Kidney (tissue), 14 donors: ENCODE data around the gene HNF1B. TPM values are rescaled to one million over a fixed set of nuclear protein-coding genes. Genes with fewer than 3 reads are reported as not detected.

Experiments
- DNase-seq, 5 donors: peaks; one replicate each; pipeline ENCODE4 v3.0.0-alpha.2; 2013 to 2020
- FAIRE-seq: peaks from 2 replicates; lab custom pipeline; 2012; peaks lifted over from hg19 to GRCh38; lab: Jason Lieb, UNC
- H3K27ac ChIP-seq, 2 donors: one replicate each; pipeline ENCODE4 v1.7.0; 2013; ENCODE audit warnings: low read depth in 2 of 2, low read length in 2 of 2, inconsistent platforms in 1 of 2
- H3K27me3 ChIP-seq: one replicate; pipeline ENCODE4 v1.7.1; 2013; ENCODE audit warnings: low read length, inconsistent platforms; ENCODE audit not compliant: control insufficient read depth, insufficient read depth
- H3K36me3 ChIP-seq, 3 donors: one replicate each; pipeline versions ENCODE4 v1.7.0 to v1.7.1; 2013; ENCODE audit warnings: low read length in 3 of 3, control low read depth in 1 of 3, inconsistent platforms in 1 of 3; ENCODE audit not compliant: insufficient read depth in 3 of 3, control insufficient read depth in 2 of 3
- H3K4me1 ChIP-seq, 3 donors: one replicate each; pipeline versions ENCODE4 v1.7.0 to v1.7.1; 2013; ENCODE audit warnings: low read length in 3 of 3, inconsistent platforms in 1 of 3, low read depth in 1 of 3; ENCODE audit not compliant: control insufficient read depth in 2 of 3, insufficient read depth in 2 of 3
- H3K4me3 ChIP-seq, 3 donors: one replicate each; pipeline versions ENCODE4 v1.7.0 to v1.8.1; 2013; ENCODE audit warnings: low read length in 3 of 3, control low read depth in 1 of 3, inconsistent platforms in 1 of 3
- H3K9ac ChIP-seq, 3 donors: one replicate each; pipeline versions ENCODE4 v1.7.0 to v1.7.1; 2013; ENCODE audit warnings: low read length in 3 of 3, control low read depth in 1 of 3, inconsistent platforms in 1 of 3
- H3K9me3 ChIP-seq, 3 donors: one replicate each; pipeline versions ENCODE4 v1.7.0 to v1.7.1; 2013; ENCODE audit warnings: low read length in 3 of 3, control low read depth in 1 of 3, inconsistent platforms in 1 of 3; ENCODE audit not compliant: control insufficient read depth in 2 of 3, insufficient read depth in 1 of 3
- intact Hi-C: fragments of 100-400 bp; cut with DNase I; formaldehyde crosslinking; loops from one replicate; pipeline ENCODE4 v1.11.1; 2022
- polyA plus RNA-seq: library from polyadenylated mRNA; stranded (reverse); fragments of 350-450 nt; fragmentation: Illumina TruSeq; extraction: RNeasy Lipid Tissue Mini Kit (QIAGEN cat#74804); gene quantifications from one replicate; pipeline ENCODE4 v1.2.3, GENCODE V29; 2014; ENCODE audit warnings: low read depth, low replicate concordance; ENCODE audit not compliant: insufficient read depth
- total RNA-seq: library from RNA; stranded (reverse); fragmentation: NEBNext Ultra II Directional; extraction: Animal tissue kit (Norgen Biotek cat#: 25700); gene quantifications from one replicate; pipeline ENCODE4 v1.2.1, GENCODE V29; 2021
- TF ChIP-seq, protein P1 (sequence below): IDR thresholded peaks from 3 replicates; pipeline ENCODE4 v1.5.1; 2012; ENCODE audit warnings: mild to moderate bottlenecking, moderate library complexity, borderline replicate concordance; ENCODE audit not compliant: insufficient read depth; ENCODE audit errors: extremely low read depth
- donor health status: control.
- donor health status: control.
- donor health status: control.
- donor health status: control.
- donor health status: control.
- donor health status: DM: yes; HTN: yes; CAD: no.
- donor health status: Normal renal cell carcinoma (clear cell type).

The HNF1B gene
- total and polyA plus RNA-seq, 2 donors from 2014 or later = 84.1 to 185 TPM

GRCh38 chr17:37671028-37671823 is 73.6 kb downstream of the HNF1B start:
- H3K27me3 ChIP-seq = no peaks in the 10 kb centered on the region
- no peak overlapping the region for H3K4me3 ChIP-seq
- FAIRE-seq (no peak), DNase-seq (no peak)
- intact Hi-C loops = no loop called here
- TF ChIP-seq, protein P1, sequence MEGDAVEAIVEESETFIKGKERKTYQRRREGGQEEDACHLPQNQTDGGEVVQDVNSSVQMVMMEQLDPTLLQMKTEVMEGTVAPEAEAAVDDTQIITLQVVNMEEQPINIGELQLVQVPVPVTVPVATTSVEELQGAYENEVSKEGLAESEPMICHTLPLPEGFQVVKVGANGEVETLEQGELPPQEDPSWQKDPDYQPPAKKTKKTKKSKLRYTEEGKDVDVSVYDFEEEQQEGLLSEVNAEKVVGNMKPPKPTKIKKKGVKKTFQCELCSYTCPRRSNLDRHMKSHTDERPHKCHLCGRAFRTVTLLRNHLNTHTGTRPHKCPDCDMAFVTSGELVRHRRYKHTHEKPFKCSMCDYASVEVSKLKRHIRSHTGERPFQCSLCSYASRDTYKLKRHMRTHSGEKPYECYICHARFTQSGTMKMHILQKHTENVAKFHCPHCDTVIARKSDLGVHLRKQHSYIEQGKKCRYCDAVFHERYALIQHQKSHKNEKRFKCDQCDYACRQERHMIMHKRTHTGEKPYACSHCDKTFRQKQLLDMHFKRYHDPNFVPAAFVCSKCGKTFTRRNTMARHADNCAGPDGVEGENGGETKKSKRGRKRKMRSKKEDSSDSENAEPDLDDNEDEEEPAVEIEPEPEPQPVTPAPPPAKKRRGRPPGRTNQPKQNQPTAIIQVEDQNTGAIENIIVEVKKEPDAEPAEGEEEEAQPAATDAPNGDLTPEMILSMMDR = no peak
- H3K4me1 ChIP-seq = no peaks in the 10 kb centered on the region
- no peaks in the 10 kb centered on the region for H3K36me3 ChIP-seq
- H3K9ac ChIP-seq = no peak overlapping the region
- no peak overlapping the region for H3K27ac ChIP-seq
- H3K9me3 ChIP-seq = no peaks in the 10 kb centered on the region

GRCh38 chr17:37667039-37667438 is 77.8 kb downstream of the HNF1B start:
- intact Hi-C loops = no loop called here
- no peak overlapping the region for H3K4me3 ChIP-seq
- no peak overlapping the region for H3K9ac ChIP-seq
- TF ChIP-seq, protein P1 = no peak
- FAIRE-seq (no peak), DNase-seq (no peak)
- no peak overlapping the region for H3K27ac ChIP-seq
- no peaks in the 10 kb centered on the region for H3K4me1 ChIP-seq
- no peaks in the 10 kb centered on the region for H3K36me3 ChIP-seq
- H3K9me3 ChIP-seq = no peaks in the 10 kb centered on the region
- H3K27me3 ChIP-seq = no peaks in the 10 kb centered on the region

- Histone ChIP-seq H3K27ac (no peak overlapping the region), H3K36me3 (no peaks in the 10 kb centered on the region), H3K9me3 (no peaks in the 10 kb centered on the region), H3K4me3 (no peak overlapping the region), H3K9ac (no peak overlapping the region), H3K4me1 (no peaks in the 10 kb centered on the region), H3K27me3 (no peaks in the 10 kb centered on the region)
- no peak for FAIRE-seq
- TF ChIP-seq, protein P1 = no peak
- DNase-seq = no peak
- intact Hi-C loops = no loop called here
Observed at GRCh38 chr17:37664214-37664613, 80.6 kb downstream of the HNF1B start.
